Stomach (tissue), 4 donors: ENCODE results near the gene TMEM231.

Source experiments
- EP300 ChIP-seq: sonication (generic); formaldehyde crosslinking; IDR thresholded peaks from one replicate; pipeline ENCODE4 v1.6.1; 2017; ENCODE audit warnings: antibody characterized with exemption
- POLR2A ChIP-seq, 4 donors: fragments of 450-650 bp; IDR thresholded peaks; one replicate each; pipeline ENCODE4 v1.6.1; 2016; ENCODE audit warnings: antibody characterized with exemption in 4 of 4, control low read depth in 2 of 4, mild to moderate bottlenecking in 1 of 4, moderate library complexity in 1 of 4
- POLR2AphosphoS5 ChIP-seq, 3 donors: sonication (generic); formaldehyde crosslinking; IDR thresholded peaks; one replicate each; pipeline ENCODE4 v1.6.1; 2016; ENCODE audit warnings: antibody characterized with exemption in 3 of 3
- TF ChIP-seq, protein P1 (sequence below), 7 experiments: fragments of 450-650 bp in 4 of 7; fragments of 200-600 bp in 3 of 7; sonication (generic) in 3 of 7; IDR thresholded peaks; one replicate each; pipeline ENCODE4 v1.5.1; 2016 to 2019; ENCODE audit warnings: antibody characterized with exemption in 7 of 7, control low read depth in 2 of 7, mild to moderate bottlenecking in 1 of 7

DNA sequence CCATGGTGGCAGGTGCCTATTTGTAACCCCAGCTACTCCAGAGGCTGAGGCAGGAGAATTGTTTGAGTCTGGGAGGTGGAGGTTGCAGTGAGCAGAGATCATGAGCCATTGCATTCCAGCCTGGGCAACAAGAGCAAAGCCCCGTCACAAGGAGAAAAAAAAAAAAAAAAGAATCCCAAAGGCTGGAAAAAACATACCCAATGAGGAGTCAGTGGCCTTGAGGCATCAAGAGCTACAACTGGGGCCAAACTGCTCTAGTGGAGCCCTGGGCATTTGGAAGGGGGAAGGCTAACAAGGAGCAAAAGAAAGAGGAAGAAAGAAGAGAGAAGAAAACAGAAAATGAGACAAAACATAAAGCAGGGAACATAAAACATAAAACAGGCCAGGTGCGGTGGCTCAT, 67.7 kb downstream of the TMEM231 start:
- TF ChIP-seq, protein P1, sequence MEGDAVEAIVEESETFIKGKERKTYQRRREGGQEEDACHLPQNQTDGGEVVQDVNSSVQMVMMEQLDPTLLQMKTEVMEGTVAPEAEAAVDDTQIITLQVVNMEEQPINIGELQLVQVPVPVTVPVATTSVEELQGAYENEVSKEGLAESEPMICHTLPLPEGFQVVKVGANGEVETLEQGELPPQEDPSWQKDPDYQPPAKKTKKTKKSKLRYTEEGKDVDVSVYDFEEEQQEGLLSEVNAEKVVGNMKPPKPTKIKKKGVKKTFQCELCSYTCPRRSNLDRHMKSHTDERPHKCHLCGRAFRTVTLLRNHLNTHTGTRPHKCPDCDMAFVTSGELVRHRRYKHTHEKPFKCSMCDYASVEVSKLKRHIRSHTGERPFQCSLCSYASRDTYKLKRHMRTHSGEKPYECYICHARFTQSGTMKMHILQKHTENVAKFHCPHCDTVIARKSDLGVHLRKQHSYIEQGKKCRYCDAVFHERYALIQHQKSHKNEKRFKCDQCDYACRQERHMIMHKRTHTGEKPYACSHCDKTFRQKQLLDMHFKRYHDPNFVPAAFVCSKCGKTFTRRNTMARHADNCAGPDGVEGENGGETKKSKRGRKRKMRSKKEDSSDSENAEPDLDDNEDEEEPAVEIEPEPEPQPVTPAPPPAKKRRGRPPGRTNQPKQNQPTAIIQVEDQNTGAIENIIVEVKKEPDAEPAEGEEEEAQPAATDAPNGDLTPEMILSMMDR (IDR thresholded peaks at IDR 0.05): no peak
- TF ChIP-seq POLR2A (IDR thresholded peaks at IDR 0.05) (no peak), EP300 (no peak), POLR2AphosphoS5 (IDR thresholded peaks at IDR 0.05) (no peak)
